Skeletal muscle cell (primary cell): ENCODE results near the gene PRIMA1.

Experiments
- DNase-seq: peaks from one replicate; pipeline ENCODE4 v3.0.0-alpha.2; 2010; ENCODE audit warnings: low read depth
- H3K4me3 ChIP-seq: 2 replicates; pipeline ENCODE4 v1.5.1; 2011; ENCODE audit warnings: low read depth, mild to moderate bottlenecking, control low read depth, low read length, moderate library complexity

Gene PRIMA1

GRCh38 chr14:93737634-93738033 is 50.7 kb downstream of the PRIMA1 start:
- DNase-seq, result no peak

GRCh38 chr14:93736378-93737014 is 51.8 kb downstream of the PRIMA1 start:
- no peak for DNase-seq
- H3K4me3 ChIP-seq, result no peak overlapping the region

More at GRCh38 chr14:93737634-93738033, 50.7 kb downstream of the PRIMA1 start:
- no peak overlapping the region for H3K4me3 ChIP-seq

GRCh38 chr14:93735206-93735605 is 53.1 kb downstream of the PRIMA1 start:
- no peak for DNase-seq
- H3K4me3 ChIP-seq, result no peak overlapping the region

DNA sequence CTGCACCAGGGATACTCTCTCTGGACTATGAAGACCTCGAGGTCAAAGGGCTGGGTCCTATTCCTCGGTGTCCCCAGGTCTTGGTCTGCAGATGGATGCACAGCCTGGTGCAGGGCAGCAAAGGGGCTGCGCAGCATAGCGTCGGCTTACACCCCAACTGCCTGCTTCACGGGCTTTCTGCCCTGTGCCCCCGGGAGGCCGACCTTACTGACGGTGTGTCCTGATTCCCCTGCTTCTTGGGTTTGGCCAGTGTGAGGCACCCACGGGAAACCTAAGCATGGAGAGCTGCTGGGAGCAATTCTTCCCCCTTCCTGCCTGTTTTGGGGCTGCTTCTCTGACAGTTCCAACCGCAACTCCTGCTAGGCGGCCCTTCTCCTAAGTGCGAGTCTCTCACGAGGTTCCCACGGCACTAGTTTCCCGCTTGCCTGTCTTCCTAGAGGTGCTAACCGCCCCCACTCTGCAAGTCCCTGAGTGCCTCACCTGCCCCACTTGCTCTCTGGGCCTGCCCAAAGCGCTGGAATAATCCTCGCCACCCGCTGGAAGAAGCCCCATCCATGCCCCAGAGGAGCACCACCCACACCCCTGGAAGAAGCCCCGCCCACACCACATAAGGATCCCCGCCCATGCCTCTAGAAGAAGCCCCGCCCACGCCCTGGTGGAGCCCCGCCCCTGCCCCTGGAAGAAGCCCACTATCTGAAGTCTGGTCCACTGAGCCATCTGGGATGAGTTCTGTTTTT is 54.0 kb downstream of the PRIMA1 start:
- DNase-seq, result no peak
- no peak overlapping the region for H3K4me3 ChIP-seq

- no peak overlapping the region for H3K4me3 ChIP-seq
- DNase-seq, result no peak
Measured at GRCh38 chr14:93733631-93734030, 54.7 kb downstream of the PRIMA1 start.

- H3K4me3 ChIP-seq, result no peak overlapping the region
Measured at GRCh38 chr14:93733231-93733630, 55.1 kb downstream of the PRIMA1 start.

DNA sequence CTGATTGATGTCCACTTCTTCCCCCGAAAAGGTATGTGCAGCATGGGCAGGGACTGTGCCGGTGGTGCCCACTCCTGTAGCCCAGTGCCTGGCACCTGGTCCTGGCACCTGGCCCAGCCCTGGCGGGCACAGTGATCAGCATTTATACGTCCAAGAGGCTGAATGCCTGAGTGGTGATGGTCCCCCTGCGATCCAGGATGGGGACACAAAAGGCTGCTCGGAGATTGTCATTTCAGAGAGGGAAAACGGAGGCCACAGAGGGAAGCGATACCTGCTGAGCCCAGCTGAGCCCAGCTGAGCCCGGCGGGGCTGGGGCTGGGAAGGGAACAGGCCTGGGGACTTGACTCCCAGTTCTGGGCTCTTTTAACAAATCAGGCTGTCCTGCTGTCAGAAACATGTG is 55.8 kb downstream of the PRIMA1 start:
- DNase-seq, result no peak
- no peak overlapping the region for H3K4me3 ChIP-seq

More at GRCh38 chr14:93733231-93733630, 55.1 kb downstream of the PRIMA1 start:
- no peak for DNase-seq

DNA sequence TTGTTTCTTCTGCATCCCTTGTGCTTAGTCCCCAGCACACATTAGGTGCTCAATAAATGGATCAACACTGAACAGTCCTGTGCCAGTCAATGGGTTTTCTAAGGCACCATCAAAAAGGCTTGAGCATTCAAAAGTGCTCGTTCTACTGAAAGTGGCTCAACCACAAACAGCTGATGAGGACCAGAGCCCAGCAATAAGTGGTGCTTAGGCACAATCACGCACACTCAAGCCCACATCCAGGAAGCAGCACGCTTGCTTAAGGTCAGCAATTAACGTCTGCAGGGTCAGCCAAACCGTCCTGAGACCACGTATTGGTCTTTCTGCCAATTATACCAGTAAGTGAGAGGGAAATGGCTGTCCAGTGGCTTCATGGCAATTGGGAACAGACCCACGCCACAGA is 56.5 kb downstream of the PRIMA1 start:
- no peak for DNase-seq

DNA sequence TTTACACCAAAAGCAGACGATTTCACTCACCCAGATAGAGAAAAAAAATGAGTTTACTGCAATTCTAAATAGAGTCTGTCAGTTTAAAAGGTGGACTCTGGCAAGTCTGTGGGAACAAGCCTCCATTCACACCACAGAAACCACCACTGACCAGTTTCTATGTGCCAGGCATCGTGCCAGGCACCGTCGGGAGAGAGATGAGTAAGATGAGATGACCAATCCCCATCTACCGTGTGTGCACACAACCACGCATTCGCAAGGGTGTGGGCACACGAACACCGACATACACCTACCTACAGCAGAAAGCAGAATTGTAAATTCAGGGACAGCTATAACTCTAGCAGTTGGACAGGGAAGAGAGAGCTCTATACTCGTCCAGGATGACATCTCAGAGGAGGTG is 58.3 kb downstream of the PRIMA1 start:
- H3K4me3 ChIP-seq, result no peak overlapping the region
- no peak for DNase-seq

More for the DNA sequence above, 56.5 kb downstream of the PRIMA1 start:
- no peak overlapping the region for H3K4me3 ChIP-seq

GRCh38 chr14:93728651-93729016 is 59.7 kb downstream of the PRIMA1 start:
- no peak for DNase-seq
- no peak overlapping the region for H3K4me3 ChIP-seq

- no peak for DNase-seq
- no peak overlapping the region for H3K4me3 ChIP-seq
Measured at GRCh38 chr14:93727917-93728650, 60.2 kb downstream of the PRIMA1 start.

DNA sequence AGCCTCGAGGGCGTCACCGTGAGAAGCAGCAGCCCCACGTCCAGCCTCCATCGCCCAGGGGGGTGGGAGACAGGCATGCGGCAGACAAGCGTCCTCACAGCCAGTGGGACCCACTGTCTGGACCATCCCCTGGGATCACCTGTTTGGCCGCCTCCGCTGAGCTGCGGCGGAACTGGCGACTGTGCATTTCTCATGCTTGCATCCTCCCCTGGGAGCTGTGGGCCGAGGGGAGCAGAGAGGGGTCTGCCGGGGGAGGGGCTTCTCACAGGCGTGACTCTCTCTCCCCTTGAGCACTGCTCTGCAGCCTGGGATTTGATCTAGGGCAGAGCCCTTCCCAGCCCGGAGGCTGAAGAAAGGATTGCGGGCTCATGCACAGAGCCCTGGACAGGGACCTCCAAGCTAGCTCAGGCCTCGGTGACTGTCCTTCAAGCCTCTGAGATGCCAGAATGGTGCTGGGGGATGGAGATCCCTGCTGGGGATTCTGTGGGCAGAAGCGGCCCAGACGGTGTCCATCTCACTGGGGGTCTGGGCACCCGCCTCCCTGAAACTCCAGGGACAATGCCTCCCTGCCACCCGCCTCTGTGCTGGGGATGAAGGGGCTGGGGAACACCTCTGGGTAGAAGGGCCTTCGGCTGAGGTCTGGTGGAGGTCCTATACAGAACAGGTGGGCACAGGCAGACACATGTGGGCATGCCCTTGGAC is 61.1 kb downstream of the PRIMA1 start:
- no peak for DNase-seq
- no peak overlapping the region for H3K4me3 ChIP-seq

DNA sequence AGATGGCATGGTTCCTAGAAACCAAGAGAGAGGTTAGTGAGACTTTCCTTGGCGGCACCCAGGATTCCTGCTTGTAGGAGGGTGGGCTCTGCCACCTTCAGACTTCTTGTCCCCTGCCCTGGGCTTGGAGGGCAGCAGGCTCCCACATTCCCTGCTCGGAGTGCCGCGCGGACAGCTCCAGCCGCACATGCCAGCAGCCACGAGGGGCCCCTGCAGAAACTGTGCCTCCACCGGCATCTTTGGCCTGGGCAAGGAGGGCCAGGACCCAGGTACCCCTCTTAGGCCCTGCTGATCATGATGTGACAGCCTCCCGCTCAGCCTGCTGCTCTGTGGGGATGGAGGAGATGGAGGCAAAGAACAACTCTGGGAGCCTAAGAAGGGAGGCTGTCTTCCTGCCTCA is 62.3 kb downstream of the PRIMA1 start:
- no peak for DNase-seq
- H3K4me3 ChIP-seq, result no peak overlapping the region

- DNase-seq, result no peak
- no peak overlapping the region for H3K4me3 ChIP-seq
Measured at GRCh38 chr14:93725002-93725582, 63.2 kb downstream of the PRIMA1 start.

GRCh38 chr14:93723001-93723400 is 65.3 kb downstream of the PRIMA1 start:
- H3K4me3 ChIP-seq, result no peak overlapping the region
- no peak for DNase-seq

DNA sequence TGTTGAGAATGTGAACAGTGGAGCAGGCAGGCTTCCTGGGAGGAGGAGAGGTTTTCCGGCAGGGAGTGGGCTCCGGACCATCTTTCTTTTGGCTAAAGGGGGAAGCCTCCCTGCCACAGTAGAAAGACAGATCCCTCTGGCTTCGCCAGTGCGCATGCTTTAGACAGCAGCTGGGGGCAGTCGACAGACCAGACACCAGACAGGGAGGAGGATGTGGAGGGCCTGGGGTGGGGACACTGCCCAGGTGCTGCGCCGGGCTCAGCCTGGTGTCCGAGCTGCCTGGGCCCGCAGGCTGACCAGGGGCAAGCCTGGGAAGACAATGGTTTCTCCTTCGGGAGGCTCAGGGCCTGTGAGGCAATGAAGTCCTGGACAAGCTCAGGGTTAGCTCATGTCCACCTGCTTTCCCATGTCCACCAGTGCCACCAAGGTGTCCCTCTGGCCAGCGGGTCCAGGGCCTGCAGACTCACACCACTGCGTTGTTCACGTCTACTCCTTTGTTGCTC is 67.3 kb downstream of the PRIMA1 start:
- H3K4me3 ChIP-seq, result no peak overlapping the region
- DNase-seq, result no peak

DNA sequence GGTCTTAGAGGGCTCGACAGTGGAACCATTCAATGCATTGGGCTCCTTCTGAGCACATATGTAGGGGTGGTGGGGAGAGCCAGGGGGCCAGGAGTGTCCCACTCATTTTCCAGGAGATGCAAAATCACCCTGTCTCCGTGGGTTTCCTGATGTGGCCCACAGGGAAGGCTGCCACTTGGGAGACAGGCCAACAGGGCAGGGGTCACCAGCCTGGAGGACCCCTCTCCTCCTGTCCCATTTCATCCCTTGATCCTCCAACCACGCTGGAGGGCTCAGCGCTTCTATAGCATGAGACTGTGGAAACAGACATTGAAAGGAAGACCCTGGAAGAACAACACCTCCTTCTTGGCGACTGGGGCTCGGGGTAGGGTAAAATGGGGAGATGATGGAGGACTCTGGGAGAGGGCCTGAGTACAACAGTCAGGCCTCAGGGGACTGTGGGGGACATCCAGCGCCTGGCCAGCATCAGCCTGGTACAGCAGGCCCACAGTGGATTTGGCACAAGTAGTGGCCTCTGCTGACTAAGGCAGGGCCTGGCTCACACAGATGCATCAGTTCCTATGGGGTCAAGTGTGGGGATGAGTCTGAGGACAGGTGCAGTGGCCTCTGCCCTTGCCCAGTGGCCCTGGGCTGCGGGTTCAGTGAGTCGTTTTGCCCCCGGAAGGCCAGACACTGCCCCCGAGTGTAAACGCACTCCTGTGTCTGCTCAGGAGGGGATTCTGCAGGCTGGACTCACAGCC is 68.0 kb downstream of the PRIMA1 start:
- no peak for DNase-seq
- no peak overlapping the region for H3K4me3 ChIP-seq

DNA sequence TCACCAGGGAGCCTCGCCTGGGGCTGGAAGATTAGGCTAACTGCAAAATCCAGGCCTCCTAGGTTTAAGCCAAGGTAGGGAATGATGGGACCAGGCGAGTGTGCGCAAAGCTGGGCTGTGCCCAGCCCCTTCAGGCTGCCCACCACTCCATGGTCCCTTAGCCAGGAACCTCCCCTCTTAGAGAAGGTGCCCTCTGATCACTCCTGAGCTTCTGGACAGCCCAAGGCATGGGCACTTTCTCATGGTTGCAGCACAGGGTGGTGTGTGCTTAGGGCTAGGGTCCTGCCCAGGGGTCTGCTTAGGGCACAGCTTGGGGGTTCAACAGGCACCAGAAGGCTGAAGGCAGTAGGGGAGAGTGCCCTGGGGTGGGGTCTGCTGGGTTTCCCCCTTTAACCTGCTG is 69.0 kb downstream of the PRIMA1 start:
- H3K4me3 ChIP-seq, result no peak overlapping the region
- DNase-seq, result no peak
